ENCODE measurements around the gene SUFU.
"Not testable (repeated sequence)": the region's sequence is repeated elsewhere in the genome, so short reads cannot be mapped to it uniquely, and the experiment has no call there.

Gene SUFU

DNA sequence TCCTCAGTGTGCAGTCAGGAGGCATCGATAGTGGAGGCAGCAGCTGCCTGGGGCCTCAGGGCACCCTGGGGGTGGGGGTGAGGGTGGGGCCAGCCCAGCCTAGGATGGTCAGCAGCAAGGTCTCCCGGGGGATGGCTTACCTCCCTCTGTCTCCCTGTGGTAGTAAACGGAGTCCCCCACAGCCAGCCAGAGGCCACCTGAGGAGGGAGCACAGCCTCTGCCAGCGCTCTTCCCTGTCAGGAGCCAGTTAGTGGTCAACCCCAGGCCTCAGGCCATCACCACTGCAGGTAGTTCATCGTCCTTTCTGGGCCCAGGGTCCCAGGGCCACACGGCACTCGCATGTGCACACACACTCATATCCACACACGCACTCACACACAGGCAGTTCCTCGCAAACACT, 23.4 kb upstream of the SUFU start:
- DNase-seq (ENCODE audit: low read depth) = no peak

DNA sequence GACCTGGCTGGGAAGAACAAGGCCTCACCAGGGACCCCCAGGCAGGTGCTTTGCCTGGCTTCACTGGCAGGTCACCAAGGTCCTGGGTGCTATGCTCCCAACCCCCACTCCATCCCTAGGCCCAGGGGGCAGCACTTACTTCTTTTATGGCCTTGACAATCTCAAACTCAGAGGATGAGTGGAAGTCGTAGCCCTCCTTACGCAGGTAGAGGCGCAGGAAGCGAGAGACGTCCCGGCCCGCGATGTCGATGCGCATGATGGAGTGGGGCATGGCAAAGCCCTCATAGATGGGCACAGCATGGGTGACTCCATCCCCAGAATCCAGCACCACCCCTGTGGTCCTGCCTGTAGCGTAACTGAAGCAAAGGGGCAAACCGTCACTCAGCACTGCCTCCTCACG, 19.8 kb upstream of the SUFU start:
- no peak for DNase-seq (ENCODE audit: low read depth)

DNA sequence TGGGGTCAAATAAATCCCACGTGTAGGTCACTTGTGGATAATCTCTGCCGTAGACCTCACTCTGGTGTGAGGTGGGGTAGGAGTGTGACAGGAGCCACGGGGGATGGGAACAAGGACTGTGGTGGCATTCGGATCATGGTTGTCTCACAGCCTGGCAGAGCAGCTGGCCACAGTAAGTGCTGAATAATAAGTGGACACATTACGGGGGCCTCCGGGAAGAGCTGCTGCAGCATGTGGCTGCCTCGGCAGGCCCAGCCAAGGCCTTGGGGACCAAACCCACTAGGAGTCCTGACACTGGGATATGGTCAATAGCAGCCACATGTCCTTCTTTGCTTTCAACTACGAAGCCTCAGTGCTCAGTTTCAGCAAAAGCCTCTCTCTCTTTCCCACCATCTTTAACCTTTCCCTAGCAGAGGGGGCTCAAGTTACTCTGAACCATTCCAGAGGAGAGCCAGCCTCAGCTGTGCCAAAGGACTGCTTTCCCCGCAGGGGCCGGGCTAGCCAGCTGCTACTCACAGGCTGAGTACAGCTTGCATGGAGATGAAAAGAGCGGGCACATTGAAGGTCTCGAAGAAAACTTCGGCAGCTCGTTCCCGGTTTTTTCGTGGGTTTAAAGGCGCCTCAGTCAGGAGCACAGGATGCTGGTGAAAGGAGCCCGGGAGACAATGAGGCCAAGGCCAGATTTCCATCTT, 18.5 kb upstream of the SUFU start:
- no peak for DNase-seq (ENCODE audit: low read depth)

DNA sequence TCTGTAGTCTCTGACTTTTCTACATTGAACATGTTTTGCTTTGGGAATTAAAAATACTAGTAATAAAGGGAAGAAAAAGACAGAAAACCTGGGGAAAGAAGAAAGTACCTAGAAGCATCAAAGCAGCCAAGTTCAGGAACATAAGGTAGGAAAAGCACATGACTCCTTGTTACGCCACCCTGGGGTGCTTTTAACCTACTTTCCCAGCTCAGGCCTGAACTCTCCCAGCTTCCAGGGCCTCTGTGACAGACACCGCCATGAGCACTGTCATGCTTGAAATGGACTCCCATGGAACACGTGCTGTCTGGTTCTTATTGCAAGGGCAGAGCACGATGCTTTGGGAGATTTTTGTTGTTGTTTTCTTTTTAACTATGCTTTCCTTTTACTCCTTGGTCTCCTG, 12.6 kb upstream of the SUFU start:
- DNase-seq (ENCODE audit: low read depth) = no peak

DNA sequence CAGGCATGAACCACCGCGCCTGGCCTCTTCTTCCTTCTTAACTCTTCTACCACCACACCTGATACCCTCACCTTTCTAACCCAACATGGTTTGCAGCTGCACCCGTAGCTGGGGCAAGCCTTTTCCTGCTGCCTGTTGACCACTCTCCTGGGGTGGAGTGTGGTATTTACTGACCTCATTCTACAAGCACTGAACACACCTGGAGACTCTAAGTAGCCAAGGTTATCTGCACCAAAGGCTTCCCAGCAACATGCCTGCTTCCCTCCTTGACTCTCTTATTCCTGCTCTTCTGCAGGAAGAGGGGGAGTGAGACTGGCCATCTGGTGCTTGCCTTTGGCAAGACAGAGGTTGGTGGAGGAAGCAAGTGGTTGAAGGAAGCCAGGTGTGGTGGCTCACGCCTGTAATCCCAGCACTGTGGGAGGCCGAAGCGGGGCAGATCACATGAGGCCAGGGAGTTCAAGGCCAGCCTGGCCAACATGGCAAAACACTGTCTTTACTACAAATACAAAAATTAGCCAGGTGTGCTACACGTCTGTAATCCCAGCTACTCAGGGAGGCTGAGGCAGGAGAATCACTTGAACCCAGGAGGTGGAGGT, 11.3 kb upstream of the SUFU start:
- no peak for DNase-seq (ENCODE audit: low read depth)

DNA sequence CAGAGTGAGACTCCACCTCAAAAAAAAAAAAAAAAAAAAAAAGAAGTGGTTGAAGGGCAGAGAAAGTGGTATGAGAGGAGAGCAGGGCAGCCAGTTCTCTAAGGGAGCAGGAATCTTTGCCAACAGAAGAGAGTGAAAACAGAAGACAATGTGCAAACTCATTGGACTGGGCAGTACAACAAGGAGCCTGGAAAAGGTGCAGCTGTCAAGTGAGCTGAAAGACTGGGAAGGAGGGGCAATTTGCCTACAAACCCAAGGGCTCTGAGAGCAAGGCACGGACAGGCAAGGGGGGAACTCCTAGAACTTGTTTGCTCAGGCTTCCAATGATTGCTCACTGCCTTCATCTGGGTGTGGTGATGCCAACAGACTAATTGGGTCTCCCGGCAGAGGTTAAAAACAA, 10.8 kb upstream of the SUFU start:
- DNase-seq (ENCODE audit: low read depth) = no peak

DNA sequence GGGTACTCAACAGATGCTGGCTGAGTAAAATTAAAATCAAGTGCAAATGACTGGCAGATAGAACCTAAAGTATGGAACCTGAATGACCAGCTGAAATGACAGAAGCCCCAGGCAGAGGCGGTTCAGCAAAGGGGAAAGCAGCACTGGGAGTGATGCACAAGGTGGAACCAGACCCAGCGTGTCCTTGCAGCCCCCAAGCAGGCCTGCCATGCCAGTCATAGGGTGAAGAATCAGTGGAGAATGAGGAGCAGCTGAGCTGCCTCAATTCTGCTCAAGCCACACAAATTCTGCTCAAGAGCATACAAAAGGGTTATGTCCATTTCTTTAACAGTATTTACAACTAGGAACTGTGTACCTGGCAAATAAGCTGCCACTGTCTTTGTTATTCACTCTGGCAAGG, 10.0 kb upstream of the SUFU start:
- no peak for DNase-seq (ENCODE audit: low read depth)

DNA sequence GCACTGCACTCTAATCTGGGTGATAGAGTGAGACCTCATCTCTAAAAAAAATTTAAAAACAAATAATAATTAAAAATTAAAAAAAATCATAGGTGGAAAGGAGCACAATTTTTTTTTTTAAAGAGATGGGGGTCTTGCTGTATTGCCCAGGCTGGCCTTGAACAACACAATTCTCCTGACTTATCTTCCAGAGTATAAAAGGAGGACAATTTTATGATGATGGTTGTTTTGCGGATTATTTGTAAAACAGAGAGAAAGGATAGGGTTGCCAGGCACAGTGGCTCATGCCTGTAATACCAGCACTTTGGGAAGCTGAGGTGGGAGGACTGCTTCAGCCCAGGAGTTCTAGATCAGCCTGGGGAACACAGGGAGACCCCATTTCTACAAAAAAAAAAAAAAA, 6.2 kb upstream of the SUFU start:
- DNase-seq (ENCODE audit: low read depth) = no peak

DNA sequence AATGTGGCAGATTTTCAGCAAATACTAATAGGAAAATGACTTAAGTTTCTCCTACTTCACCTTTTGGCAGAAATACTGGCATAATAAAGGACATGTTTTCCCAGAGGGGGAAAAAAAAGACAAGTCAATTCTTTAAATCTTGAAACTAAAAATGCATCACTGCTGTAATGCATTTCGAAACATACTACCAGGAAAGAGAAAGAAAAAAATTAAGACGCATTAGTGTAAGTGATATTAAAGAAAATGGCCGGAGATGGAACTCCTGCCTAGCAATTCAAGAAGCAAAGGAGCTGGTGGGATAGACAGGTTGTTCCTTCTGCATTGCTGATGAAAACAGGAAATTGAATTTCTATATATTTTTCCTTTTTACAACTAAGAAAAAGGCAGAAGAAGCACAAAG, 4.4 kb upstream of the SUFU start:
- no peak for DNase-seq (ENCODE audit: low read depth)

DNA sequence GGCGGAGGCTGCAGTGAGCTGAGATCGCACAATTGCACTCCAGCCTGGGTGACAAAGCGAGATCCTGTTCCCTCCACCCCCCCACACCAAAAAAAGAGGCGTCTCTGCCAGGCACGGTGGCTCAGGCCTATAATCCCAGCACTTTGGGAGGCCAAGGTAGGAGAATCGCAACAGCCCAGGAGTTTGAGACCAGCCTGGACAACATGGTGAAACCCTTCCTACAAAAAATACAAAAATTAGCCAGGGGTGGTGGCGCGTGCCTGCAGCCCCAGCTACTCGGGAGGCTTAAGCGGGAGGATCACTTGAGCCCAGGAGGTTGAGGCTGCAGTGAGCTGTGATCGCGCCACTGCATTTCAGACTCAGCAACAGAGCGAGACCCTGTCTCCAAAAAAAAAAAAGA, 3.1 kb upstream of the SUFU start:
- DNase-seq (ENCODE audit: low read depth) = not testable (repeated sequence)

DNA sequence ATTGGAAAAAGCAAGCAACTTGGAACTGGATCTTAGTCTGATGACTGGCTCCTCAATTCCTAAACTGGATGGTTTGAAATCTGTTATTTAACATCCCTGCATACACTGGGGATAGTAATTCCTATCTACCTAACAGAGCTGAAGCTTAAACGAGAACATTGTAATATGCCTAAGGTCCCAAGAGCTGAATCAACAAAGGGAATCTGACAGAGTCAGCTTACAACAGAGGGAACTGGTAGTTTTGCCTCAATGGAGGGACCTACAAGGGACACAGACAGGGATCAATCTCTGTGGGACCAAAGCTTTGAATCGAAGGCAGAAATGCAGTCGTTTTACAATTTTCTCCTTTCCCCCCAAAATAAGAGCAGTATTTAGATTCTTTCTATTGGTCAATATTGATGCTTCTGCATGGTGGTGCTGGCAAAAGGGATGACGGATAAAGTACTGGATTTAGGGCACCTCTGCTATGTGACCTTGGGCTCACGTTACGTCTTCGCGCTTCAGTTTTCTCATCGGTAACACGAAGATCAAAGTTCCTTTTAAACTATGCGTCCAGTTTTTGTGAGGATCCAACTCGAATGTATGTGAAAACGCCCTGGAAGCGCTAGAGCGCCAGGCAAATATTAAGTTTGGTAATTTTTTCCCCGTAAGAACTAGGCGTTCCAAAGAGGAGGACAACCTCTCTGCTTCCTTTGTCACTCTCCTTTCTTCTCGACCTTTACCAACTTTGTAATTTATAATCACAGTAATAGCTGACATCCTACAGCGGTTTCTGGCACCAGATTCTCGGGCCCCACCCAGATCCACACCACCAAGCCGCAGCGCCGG, 2.4 kb upstream of the SUFU start:
- peak; percentile 34 for DNase-seq (ENCODE audit: low read depth)

DNA sequence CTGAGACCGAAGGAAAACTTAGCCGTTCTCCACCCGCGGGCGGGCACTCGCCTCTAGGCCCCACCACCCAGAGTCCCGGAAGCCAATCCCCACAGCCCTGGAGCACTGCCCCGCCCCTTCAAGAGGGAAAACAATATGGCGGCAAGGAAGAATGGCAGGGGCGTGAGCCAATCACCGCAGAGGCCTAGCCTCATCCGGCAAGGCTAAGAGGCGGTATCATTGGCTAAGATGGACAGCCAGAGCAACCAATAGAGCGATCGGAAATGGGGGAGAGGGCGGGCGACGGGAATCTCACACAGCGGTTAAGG, 1.8 kb upstream of the SUFU start:
- DNase-seq (ENCODE audit: low read depth) = peak; percentile 100

DNA sequence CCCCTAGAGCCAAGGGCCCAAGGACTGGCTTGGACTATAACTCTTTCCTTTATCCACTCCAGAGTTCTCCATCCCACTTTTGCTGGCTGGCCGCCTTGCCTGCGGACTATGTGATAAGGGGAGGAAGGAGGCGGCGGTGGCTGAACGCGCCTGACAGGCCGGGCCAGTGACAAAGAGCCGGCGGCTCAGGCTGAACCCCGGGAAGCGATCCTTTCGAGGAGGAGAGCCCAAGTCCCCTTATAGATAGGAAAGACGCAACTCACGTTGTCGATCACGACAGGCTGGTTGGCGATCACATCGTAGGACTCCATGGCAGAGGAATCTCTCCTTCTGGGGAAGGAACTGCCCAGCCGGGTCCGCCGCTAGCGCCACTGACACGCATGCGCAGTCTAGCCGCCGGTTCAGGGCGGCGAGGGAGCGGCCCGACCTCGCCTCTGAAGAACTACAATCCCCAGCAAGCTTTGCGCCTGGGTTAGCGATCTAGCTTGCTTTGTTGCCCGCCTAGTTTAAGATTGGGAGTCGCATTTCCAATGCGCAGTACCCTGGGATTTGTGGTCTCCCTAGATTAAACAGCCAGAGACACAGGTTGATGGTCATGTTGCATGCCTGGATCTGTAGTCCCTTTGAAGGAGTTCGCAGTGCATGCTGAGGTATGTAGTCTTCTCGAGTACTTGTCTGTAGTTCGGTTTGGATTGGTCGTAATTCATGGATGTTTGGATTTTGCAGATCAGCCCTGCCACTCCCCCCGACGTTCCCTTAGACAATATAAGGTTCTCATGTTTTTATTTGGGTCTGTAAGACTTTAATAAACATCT, 1.2 kb upstream of the SUFU start, which contains the start of gene ACTR1A:
Gene ACTR1A, minus strand, starts transcription at position 376 of the 815 bp plus-strand sequence. Its CDS starts 65 bp downstream, at position 311.
- DNase-seq (ENCODE audit: low read depth) = peak; percentile 99

DNA sequence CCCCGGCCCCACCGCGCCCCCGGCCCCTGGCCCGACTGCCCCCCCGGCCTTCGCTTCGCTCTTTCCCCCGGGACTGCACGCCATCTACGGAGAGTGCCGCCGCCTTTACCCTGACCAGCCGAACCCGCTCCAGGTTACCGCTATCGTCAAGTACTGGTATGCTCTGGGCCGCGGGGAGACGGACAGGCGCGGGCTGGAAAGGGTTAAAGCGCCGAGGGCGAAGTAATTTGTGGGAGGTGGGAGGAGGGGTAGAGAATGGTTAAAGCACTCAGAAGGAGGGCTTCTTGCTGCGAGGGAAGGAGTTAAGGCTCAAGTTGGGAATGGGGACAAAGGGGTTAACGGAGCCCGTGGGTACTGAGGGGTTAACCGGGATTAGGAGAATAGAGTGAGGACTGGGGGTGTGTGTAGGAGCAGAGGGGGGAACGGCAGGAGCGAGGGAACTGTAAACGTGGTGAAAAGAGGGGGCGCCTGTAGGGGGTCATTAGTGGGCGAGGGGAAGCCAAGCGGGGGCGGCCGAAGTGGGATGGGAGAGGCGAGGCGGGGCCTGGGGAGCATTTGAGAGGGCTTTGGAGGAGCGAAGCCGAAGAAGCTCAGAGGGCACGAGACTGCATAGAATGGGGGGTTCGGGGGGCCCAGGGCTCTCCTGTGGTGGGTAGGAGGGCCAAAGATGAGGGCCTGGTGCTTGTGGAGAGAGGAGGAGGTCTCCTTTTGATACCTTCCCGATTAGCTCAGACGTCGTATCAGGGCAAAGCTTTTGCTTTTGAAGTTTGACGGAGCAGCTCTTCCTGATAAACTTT, 605 bp downstream of the SUFU start:
- DNase-seq (ENCODE audit: low read depth) = peak; percentile 51

DNA sequence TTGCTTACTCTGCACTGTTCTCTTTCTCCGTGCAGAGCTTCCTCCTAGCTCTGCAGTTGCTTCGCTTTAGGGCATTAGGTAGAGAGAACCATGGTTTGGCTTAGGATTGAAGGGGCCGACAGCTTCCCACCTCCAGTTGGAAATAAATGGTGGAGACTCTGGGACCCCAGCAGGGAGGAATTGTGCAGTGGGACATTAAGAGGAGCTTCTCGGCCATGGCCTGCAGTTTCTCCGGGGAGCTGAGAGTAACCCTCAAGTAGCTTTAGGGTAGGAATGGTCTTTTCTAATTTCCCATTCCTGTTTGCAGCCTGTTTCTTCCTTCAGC, 1.2 kb downstream of the SUFU start:
- DNase-seq (ENCODE audit: low read depth) = no peak

DNA sequence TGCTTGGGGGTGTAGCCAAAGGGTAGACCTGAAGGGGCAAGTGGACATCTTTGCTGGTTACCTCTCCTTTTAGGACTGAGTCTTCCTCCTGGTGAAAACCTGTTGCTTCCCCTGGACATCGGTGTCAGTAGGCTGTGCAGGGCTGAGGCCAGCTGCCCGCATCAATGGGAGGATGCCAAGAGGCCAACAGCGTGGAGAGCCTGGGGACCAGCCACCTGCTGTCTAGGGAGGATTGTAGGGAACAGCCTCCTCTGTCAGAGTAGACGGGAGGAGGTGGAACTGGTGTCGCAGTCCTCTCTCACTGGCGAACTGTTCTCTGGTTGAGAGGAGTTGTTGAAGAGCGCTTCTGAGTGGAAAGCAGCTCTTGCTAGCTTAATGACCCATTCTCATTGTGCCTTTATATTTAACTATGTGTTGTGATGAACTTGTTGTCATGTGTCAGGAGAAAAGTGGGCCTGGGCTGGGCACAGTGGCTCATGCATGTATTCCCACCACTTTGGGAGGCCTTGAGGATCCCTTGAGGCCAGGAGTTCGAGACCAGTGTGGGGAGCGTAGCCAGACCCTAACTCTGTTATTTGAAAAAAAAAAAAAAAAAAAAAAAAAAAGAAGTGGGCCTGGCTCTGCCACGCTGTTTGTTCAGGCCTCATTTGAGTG, 1.8 kb downstream of the SUFU start:
- peak; percentile 10 for DNase-seq (ENCODE audit: low read depth)

DNA sequence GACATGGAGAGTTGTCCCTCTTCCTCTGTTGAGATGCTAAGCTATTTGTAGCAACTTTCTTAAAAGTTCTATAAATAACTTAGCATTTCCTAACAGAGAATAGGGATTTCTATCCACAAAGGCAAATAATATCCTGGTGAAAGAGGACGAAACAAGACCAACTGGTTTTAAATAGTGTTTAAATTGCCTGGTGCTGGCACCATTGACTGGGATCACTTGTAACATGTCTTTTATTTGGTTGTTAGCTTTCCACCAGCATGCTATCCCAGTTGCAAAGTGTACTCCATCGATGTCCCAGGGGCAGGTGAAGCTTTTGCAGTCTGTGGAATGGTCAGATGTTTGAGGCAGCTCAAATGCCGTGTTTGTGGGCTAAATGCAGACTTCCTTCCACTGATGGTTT, 3.7 kb downstream of the SUFU start:
- DNase-seq (ENCODE audit: low read depth) = no peak

DNA sequence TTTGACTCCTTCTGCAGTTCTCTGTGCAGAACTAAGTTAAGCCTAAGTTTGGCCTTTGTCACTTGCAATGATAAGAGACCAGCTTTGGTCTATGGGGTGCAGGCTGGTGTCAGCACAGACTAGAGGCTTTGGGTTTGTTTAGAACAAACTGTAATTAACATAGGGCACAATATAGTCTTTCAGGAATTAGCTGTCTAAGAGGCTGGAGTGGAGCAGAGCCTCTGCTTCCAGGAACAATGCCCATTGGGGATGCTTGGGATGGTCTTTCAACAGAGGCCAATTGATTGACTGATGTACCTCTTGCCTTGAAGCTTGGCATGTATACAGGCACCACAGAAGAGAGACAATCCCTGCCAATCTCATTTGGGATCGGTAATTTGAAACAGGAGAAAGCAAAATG, 4.7 kb downstream of the SUFU start:
- no peak for DNase-seq (ENCODE audit: low read depth)

DNA sequence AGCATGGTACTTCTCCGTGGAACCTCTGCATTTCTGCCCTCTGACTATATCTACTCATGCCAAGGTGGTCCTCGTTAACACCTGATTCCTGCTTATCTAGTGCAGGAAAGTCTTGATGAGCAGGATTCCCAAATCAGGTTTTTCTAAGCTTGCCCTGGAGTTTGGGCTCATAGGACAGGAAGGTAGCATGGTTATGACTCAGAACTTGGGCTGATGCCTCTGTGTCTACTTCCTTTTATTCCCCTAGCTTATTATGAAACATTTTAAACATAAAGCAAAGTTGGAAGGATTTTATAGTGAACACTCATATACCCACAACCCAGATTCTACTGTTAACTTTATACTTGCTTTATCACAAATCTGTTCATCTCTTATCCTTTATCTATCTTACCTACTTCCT, 5.6 kb downstream of the SUFU start:
- DNase-seq (ENCODE audit: low read depth) = peak; percentile 73

DNA sequence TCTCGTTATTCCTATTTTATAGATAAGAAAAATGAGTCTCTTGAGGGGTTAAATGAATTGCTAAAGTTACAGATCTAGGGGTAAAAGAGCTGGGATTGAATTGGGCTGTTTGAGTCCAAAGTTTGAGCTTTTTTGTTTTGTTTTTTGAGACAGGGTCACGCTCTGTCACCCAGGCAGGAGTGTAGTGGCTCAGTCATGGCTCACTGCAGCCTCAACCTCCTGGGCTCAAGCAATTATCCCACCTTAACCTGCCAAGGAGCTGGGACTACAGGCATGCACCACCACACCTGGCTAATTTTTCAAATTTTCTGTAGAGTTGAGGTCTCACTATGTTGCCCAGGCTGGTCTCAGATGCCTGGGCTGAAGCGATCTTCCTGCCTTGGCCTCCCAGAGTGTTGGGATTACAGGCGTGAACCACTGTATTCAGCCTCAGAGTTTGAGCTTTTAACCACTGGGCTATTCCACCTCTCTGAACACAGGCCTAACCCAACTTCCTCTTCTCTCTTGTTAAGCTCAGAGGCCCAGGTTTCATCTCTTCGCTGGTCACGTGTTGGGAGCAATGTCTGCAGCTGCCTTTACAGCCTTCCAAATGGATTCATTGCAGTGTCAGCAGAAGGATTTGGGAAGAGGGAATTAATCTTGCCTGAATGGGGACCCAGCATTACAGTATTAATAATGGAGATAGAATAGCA, 8.0 kb downstream of the SUFU start:
- no peak for DNase-seq (ENCODE audit: low read depth)
